GM12878 (cell line): Measurements from ENCODE around the gene GUCA2B. TPM values are rescaled to one million over a fixed set of nuclear protein-coding genes. Genes with fewer than 3 reads are reported as not detected.

Source experiments
- ATAC-seq: fragments of 200-7000 bp; cut with Tn5 transposase; 3 replicates; pipeline ENCODE4 v1.9.1; 2020; ENCODE audit warnings: mild to moderate bottlenecking, moderate library complexity
- BruUV-seq: library from RNA; stranded (reverse); fragments of 400-500 nt; replicated peaks from 2 replicates; lab custom pipeline; 2021; lab: Mats Ljungman, UMichigan
- CTCF ChIA-PET: fragments of 300-600 bp; sonication (Branson Sonifier 250); formaldehyde crosslinking; extraction: SDS; loops from one replicate; lab custom pipeline; 2021; ENCODE audit warnings: inconsistent platforms; lab: Yijun Ruan, JAX
- POLR2A ChIA-PET: fragments of 350-600 bp; formaldehyde crosslinking; extraction: SDS; loops from one replicate; lab custom pipeline; 2021; ENCODE audit warnings: inconsistent platforms; lab: Charles Lee
- RAD21 ChIA-PET: fragments of 300-600 bp; sonication (Branson Sonifier 250); formaldehyde crosslinking; loops from one replicate; lab custom pipeline; 2023; ENCODE audit warnings: antibody characterized with exemption; ENCODE audit not compliant: unreplicated experiment; lab: Charles Lee
- SMC1A ChIA-PET: fragments of 300-600 bp; sonication (Branson Sonifier 250); formaldehyde crosslinking; loops from one replicate; lab custom pipeline; 2023; ENCODE audit not compliant: unreplicated experiment, uncharacterized antibody; lab: Charles Lee
- DNase-seq: peaks from one replicate; pipeline ENCODE4 v3.0.0-alpha.2; 2011; ENCODE audit warnings: low read depth, low spot score
- FAIRE-seq: peaks from 3 replicates; lab custom pipeline; 2011; peaks lifted over from hg19 to GRCh38; lab: Jason Lieb, UNC
- H2AFZ ChIP-seq: 2 replicates; pipeline ENCODE4 v1.6.0; 2011; ENCODE audit warnings: low read depth, low read length, control low read depth; ENCODE audit not compliant: control insufficient read depth
- H3K27ac ChIP-seq: 2 replicates; pipeline ENCODE4 v1.5.1; 2011; ENCODE audit warnings: control low read depth; ENCODE audit not compliant: control insufficient read depth, insufficient read depth
- H3K27me3 ChIP-seq, 2 experiments: replicated peaks in 1 of 2; 2 replicates each; pipeline versions ENCODE4 v1.6.0 to v1.6.1; 2011; ENCODE audit warnings: low read length in 1 of 2; ENCODE audit not compliant: control insufficient read depth in 2 of 2, insufficient read depth in 2 of 2
- H3K36me3 ChIP-seq, 2 experiments: 2 replicates each; pipeline ENCODE4 v1.5.1; 2011; ENCODE audit warnings: low read length in 1 of 2; ENCODE audit not compliant: control insufficient read depth in 2 of 2, insufficient read depth in 2 of 2
- H3K4me1 ChIP-seq: 2 replicates; pipeline ENCODE4 v1.6.1; 2011; ENCODE audit warnings: mild to moderate bottlenecking, low read length, moderate library complexity, mixed read lengths; ENCODE audit not compliant: control insufficient read depth, insufficient read depth
- H3K4me2 ChIP-seq: 2 replicates; pipeline ENCODE4 v1.6.0; 2011; ENCODE audit warnings: control low read depth; ENCODE audit not compliant: control insufficient read depth, insufficient read depth
- H3K4me3 ChIP-seq: fragments of 200-600 bp; sonication (generic); 2 replicates; pipeline ENCODE4 v1.5.1; 2016
- H3K79me2 ChIP-seq: 2 replicates; pipeline ENCODE4 v1.6.0; 2011; ENCODE audit warnings: low read length; ENCODE audit not compliant: control insufficient read depth, insufficient read depth
- H3K9ac ChIP-seq: 2 replicates; pipeline ENCODE4 v1.8.0; 2011; ENCODE audit warnings: low read length, control low read depth, mixed read lengths; ENCODE audit not compliant: control insufficient read depth, insufficient read depth
- H3K9me3 ChIP-seq: replicated peaks from 3 replicates; pipeline ENCODE4 v1.5.1; 2011; ENCODE audit warnings: mild to moderate bottlenecking, low read length; ENCODE audit not compliant: control insufficient read depth, insufficient read depth
- H4K20me1 ChIP-seq: 2 replicates; pipeline ENCODE4 v1.6.0; 2011; ENCODE audit not compliant: control insufficient read depth, insufficient read depth
- BRCA1 ChIP-seq: IDR thresholded peaks from 2 replicates; pipeline ENCODE4 v1.6.1; 2011; ENCODE audit warnings: low read depth, low read length, improper control_type of control experiment
- CREB1 ChIP-seq: IDR thresholded peaks from 2 replicates; pipeline ENCODE4 v1.6.1; 2012; ENCODE audit warnings: low read depth, mild to moderate bottlenecking, inconsistent platforms
- FOXM1 ChIP-seq: IDR thresholded peaks from 2 replicates; pipeline ENCODE4 v1.6.1; 2012; ENCODE audit warnings: low read depth, mild to moderate bottlenecking, inconsistent platforms, low read length, moderate library complexity
- MTA2 ChIP-seq: fragments of 450-650 bp; IDR thresholded peaks from 2 replicates; pipeline ENCODE4 v1.6.1; 2016; ENCODE audit warnings: low read depth, mild to moderate bottlenecking, moderate library complexity
- POLR2AphosphoS5 ChIP-seq: IDR thresholded peaks from 2 replicates; pipeline ENCODE4 v1.6.1; 2011; ENCODE audit warnings: mild to moderate bottlenecking, low read length, inconsistent platforms
- RAD51 ChIP-seq: fragments of 450-650 bp; IDR thresholded peaks from 2 replicates; pipeline ENCODE4 v1.6.1; 2016; ENCODE audit warnings: moderate library complexity, mild to moderate bottlenecking, inconsistent platforms
- TBL1XR1 ChIP-seq: IDR thresholded peaks from 2 replicates; pipeline ENCODE4 v1.6.1; 2012; ENCODE audit warnings: low read depth, low read length, improper control_type of control experiment
- ZSCAN29 ChIP-seq: fragments of 450-650 bp; IDR thresholded peaks from 2 replicates; pipeline ENCODE4 v1.6.1; 2017; ENCODE audit warnings: mild to moderate bottlenecking, moderate library complexity
- WGBS: methylation state at CpG from one replicate; pipeline ENCODE4 v1.1.6; 2016; ENCODE audit warnings: low lambda C conversion rate; ENCODE audit not compliant: insufficient replicate concordance, insufficient coverage; ENCODE audit errors: missing lambda C conversion rate; 5-methylcytosine and 5-hydroxymethylcytosine counted together
- in situ Hi-C: fragments of 300-500 bp; cut with MboI; formaldehyde crosslinking; loops from 9 replicates; pipeline ENCODE4 v1.14.3; 2018; ENCODE audit warnings: mixed read lengths
- intact Hi-C: fragments of 100-400 bp; cut with micrococcal nuclease; formaldehyde crosslinking; loops from one replicate; pipeline ENCODE4 v1.14.2; 2022; ENCODE audit not compliant: unreplicated experiment
- polyA plus RNA-seq, 11 experiments: library from polyadenylated mRNA; depleted of rRNA in 4 of 11; unstranded in 6 of 11; stranded (reverse) in 5 of 11; fragments of >200 nt; fragmentation: Nextera tagmentation in 4 of 11; fragmentation: Illumina TruSeq in 1 of 11; extraction: Ambion mirVana in 4 of 11; extraction: Trizol in 1 of 11; gene quantifications; 1 replicate in 1 of 11; 2 replicates in 10 of 11; pipeline versions ENCODE4 v1.2.1 to v1.2.3, GENCODE V29; 2011 to 2016; ENCODE audit warnings: inconsistent platforms in 2 of 11, missing spikeins in 2 of 11, low read depth in 1 of 11
- total RNA-seq, 4 experiments: library from RNA; depleted of rRNA in 3 of 4; stranded (reverse); fragments of >200 nt in 3 of 4; fragmentation: Illumina TruSeq in 1 of 4; extraction: Trizol in 1 of 4; gene quantifications; 2 replicates each; pipeline versions ENCODE4 v1.2.1 to v1.2.3, GENCODE V29; 2013 to 2021
- TF ChIP-seq, protein P1 (sequence below): fragments of 450-650 bp; IDR thresholded peaks from 2 replicates; pipeline ENCODE4 v1.6.1; 2017; ENCODE audit warnings: antibody characterized with exemption, mild to moderate bottlenecking, moderate library complexity
- TF ChIP-seq, protein P2 (sequence below): fragments of 450-650 bp; conservative IDR thresholded peaks from 2 replicates; pipeline ENCODE4 v1.6.1; 2017; ENCODE audit warnings: mild to moderate bottlenecking, moderate library complexity
- TF ChIP-seq, protein P3 (sequence below): fragments of 450-650 bp; IDR thresholded peaks from 2 replicates; pipeline ENCODE4 v1.6.1; 2017; ENCODE audit warnings: borderline replicate concordance

Gene GUCA2B
- total and polyA plus RNA-seq, 10 of the 15 experiments (the other 5 are each of a cell fraction or from before 2014, with no cell fraction given) = not detected

DNA sequence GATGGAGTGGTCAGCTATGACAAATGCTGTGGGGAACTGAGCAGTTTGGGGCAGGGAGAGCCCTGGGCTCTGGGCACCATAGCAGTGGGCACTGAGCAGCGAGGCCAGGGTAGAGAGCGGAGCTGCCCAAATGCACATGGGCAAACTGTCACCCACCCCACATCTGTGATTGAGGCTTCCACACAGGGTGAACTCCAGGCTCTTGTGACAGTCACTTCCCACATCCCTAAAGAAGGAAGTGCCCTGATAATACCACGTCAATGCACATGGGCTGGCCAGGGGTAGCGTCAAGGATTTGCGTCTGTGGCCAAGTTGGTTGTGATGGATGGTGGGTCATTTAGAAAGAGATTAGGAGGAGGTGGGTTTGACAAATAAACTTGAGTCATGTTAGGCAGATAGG is 2.6 kb upstream of the GUCA2B start:
- H3K4me3 ChIP-seq = no peak overlapping the region
- no peak for FAIRE-seq
- DNase-seq = no peak
- no TSS peak for BruUV-seq
- in situ Hi-C loops = no loop called here
- ChIA-PET CTCF (interaction anchor here (1.4 to 2.4 kb wide), 3 partner anchors 9 to 23 kb away, joined by 3 to 12 read pairs (median 11); no protein-coding TSS in a partner anchor), POLR2A (no interaction called here), SMC1A (no interaction called here), RAD21 (no interaction called here)
- no peak overlapping the region for H3K27ac ChIP-seq
- WGBS = 67% methylated on average over 5 of the region's 5 CpGs
- no peaks in the 10 kb centered on the region for H4K20me1 ChIP-seq
- H3K27me3 ChIP-seq = no peaks in the 10 kb centered on the region
- H3K36me3 ChIP-seq = no peaks in the 10 kb centered on the region
- H3K4me1 ChIP-seq = no peaks in the 10 kb centered on the region
- no peaks in the 10 kb centered on the region for H3K79me2 ChIP-seq
- H3K9ac ChIP-seq = no peak overlapping the region
- intact Hi-C loops = no loop called here
- H3K4me2 ChIP-seq = no peak overlapping the region
- H2AFZ ChIP-seq = no peak overlapping the region
- H3K9me3 ChIP-seq = no peaks in the 10 kb centered on the region
- TF ChIP-seq FOXM1 (no peak), POLR2AphosphoS5 (no peak), RAD51 (no peak), ZSCAN29 (no peak)
- TF ChIP-seq, all 136 proteins: peak for 0
- ATAC-seq = no peak

DNA sequence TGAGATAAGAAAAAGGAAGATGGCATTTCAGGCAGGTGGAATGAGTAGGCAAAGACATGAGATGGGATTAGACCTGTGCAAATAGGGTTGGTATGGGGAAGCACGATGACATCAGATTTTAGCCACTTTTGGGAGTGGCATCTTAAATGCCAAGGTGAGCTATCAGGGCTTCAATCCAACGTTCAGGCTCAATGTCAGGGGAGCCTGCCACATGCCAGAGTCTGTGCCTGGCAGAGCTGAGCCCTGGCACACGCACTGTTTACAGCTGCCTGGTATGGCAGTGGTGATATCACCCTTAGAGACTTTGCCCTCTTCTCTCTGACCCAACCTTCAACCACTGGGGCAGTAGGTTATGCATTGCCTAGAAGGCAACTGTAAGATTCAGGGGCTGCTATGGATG is 1.1 kb upstream of the GUCA2B start:
- Histone ChIP-seq H2AFZ (no peak overlapping the region), H3K4me1 (no peaks in the 10 kb centered on the region), H4K20me1 (no peaks in the 10 kb centered on the region), H3K4me2 (no peak overlapping the region), H3K79me2 (no peaks in the 10 kb centered on the region), H3K9ac (no peak overlapping the region), H3K27me3 (no peaks in the 10 kb centered on the region), H3K9me3 (no peaks in the 10 kb centered on the region), H3K36me3 (no peaks in the 10 kb centered on the region), H3K4me3 (no peak overlapping the region), H3K27ac (no peak overlapping the region)
- ChIA-PET RAD21 (no interaction called here), SMC1A (interaction anchor here (1.2 kb wide), 1 partner anchor 21 kb away, joined by 4 read pairs; no protein-coding TSS in a partner anchor), POLR2A (no interaction called here), CTCF (interaction anchor here (0.7 to 2.4 kb wide), 3 partner anchors 21 to 1098 kb away, joined by 3 to 12 read pairs (median 3); no protein-coding TSS in a partner anchor)
- WGBS = 0% methylated on average over 3 of the region's 3 CpGs
- TF ChIP-seq, protein P1, sequence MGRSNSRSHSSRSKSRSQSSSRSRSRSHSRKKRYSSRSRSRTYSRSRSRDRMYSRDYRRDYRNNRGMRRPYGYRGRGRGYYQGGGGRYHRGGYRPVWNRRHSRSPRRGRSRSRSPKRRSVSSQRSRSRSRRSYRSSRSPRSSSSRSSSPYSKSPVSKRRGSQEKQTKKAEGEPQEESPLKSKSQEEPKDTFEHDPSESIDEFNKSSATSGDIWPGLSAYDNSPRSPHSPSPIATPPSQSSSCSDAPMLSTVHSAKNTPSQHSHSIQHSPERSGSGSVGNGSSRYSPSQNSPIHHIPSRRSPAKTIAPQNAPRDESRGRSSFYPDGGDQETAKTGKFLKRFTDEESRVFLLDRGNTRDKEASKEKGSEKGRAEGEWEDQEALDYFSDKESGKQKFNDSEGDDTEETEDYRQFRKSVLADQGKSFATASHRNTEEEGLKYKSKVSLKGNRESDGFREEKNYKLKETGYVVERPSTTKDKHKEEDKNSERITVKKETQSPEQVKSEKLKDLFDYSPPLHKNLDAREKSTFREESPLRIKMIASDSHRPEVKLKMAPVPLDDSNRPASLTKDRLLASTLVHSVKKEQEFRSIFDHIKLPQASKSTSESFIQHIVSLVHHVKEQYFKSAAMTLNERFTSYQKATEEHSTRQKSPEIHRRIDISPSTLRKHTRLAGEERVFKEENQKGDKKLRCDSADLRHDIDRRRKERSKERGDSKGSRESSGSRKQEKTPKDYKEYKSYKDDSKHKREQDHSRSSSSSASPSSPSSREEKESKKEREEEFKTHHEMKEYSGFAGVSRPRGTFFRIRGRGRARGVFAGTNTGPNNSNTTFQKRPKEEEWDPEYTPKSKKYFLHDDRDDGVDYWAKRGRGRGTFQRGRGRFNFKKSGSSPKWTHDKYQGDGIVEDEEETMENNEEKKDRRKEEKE = no peak
- TF ChIP-seq, protein P2, sequence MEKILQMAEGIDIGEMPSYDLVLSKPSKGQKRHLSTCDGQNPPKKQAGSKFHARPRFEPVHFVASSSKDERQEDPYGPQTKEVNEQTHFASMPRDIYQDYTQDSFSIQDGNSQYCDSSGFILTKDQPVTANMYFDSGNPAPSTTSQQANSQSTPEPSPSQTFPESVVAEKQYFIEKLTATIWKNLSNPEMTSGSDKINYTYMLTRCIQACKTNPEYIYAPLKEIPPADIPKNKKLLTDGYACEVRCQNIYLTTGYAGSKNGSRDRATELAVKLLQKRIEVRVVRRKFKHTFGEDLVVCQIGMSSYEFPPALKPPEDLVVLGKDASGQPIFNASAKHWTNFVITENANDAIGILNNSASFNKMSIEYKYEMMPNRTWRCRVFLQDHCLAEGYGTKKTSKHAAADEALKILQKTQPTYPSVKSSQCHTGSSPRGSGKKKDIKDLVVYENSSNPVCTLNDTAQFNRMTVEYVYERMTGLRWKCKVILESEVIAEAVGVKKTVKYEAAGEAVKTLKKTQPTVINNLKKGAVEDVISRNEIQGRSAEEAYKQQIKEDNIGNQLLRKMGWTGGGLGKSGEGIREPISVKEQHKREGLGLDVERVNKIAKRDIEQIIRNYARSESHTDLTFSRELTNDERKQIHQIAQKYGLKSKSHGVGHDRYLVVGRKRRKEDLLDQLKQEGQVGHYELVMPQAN = no peak
- no peak for TF ChIP-seq BRCA1
- no peak for TF ChIP-seq TBL1XR1
- TF ChIP-seq CREB1 = no peak
- TF ChIP-seq MTA2 = no peak
- TF ChIP-seq, protein P3, sequence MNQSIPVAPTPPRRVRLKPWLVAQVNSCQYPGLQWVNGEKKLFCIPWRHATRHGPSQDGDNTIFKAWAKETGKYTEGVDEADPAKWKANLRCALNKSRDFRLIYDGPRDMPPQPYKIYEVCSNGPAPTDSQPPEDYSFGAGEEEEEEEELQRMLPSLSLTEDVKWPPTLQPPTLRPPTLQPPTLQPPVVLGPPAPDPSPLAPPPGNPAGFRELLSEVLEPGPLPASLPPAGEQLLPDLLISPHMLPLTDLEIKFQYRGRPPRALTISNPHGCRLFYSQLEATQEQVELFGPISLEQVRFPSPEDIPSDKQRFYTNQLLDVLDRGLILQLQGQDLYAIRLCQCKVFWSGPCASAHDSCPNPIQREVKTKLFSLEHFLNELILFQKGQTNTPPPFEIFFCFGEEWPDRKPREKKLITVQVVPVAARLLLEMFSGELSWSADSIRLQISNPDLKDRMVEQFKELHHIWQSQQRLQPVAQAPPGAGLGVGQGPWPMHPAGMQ = no peak
- no TSS peak for BruUV-seq
- no peak for ATAC-seq
- no peak for FAIRE-seq
- intact Hi-C loops (no loop called here), in situ Hi-C loops (no loop called here)
- no peak for DNase-seq
